SU-DHL-6 (cell line): Measurements from ENCODE around the gene GSG1.

Source experiments
- H2AFZ ChIP-seq: fragments of 200-600 bp; sonication (generic); 2 replicates; pipeline ENCODE4 v1.6.1; 2014; ENCODE audit warnings: low read depth, mild to moderate bottlenecking, moderate library complexity, mixed read lengths, antibody characterized with exemption, low read length; ENCODE audit not compliant: severe bottlenecking
- H3F3A ChIP-seq: fragments of 200-600 bp; shearing (Covaris generic); 2 replicates; pipeline ENCODE4 v1.6.0; 2016; ENCODE audit warnings: antibody characterized with exemption, mild to moderate bottlenecking; ENCODE audit not compliant: insufficient read depth
- H3K27ac ChIP-seq: fragments of 200-600 bp; sonication (generic); 2 replicates; pipeline ENCODE4 v1.5.1; 2016; ENCODE audit warnings: low read depth, mild to moderate bottlenecking, low read length, moderate library complexity, mixed read lengths
- H3K27me3 ChIP-seq: fragments of 200-600 bp; sonication (generic), shearing (Covaris generic); 2 replicates; pipeline ENCODE4 v1.6.0; 2014; ENCODE audit warnings: mild to moderate bottlenecking, low read length
- H3K36me3 ChIP-seq: fragments of 200-600 bp; sonication (generic); 2 replicates; pipeline ENCODE4 v1.6.1; 2014; ENCODE audit warnings: mild to moderate bottlenecking, low read length, mixed read lengths
- H3K4me2 ChIP-seq: fragments of 300-600, 200-600 bp; shearing (Covaris generic), sonication (generic); 2 replicates; pipeline ENCODE4 v1.6.0; 2014; ENCODE audit warnings: low read length, low read depth, mild to moderate bottlenecking; ENCODE audit not compliant: poor library complexity, severe bottlenecking
- H3K4me3 ChIP-seq: fragments of 200-600 bp; sonication (generic); 2 replicates; pipeline ENCODE4 v1.5.1; 2014; ENCODE audit warnings: antibody characterized with exemption, low read length, mild to moderate bottlenecking, mixed read lengths; ENCODE audit not compliant: insufficient read depth, poor library complexity, severe bottlenecking
- H3K79me2 ChIP-seq: fragments of 200-600 bp; sonication (generic); 2 replicates; pipeline ENCODE4 v1.6.1; 2014; ENCODE audit warnings: mild to moderate bottlenecking, low read length, moderate library complexity; ENCODE audit not compliant: insufficient read depth
- H3K9ac ChIP-seq: fragments of 200-600 bp; sonication (generic); 2 replicates; pipeline ENCODE4 v1.7.0; 2014; ENCODE audit warnings: mild to moderate bottlenecking, low read length
- H3K9me2 ChIP-seq: fragments of 200-600 bp; sonication (generic); replicated peaks from 2 replicates; pipeline ENCODE4 v1.6.1; 2014; ENCODE audit warnings: low read length; ENCODE audit not compliant: insufficient read depth
- H3K9me3 ChIP-seq: fragments of 200-600 bp; sonication (generic); 2 replicates; pipeline ENCODE4 v1.6.1; 2014; ENCODE audit warnings: low read length, mixed read lengths; ENCODE audit not compliant: insufficient read depth
- H4K20me1 ChIP-seq: fragments of 200-600 bp; sonication (generic); 2 replicates; pipeline ENCODE4 v1.6.1; 2014; ENCODE audit warnings: low read depth, mild to moderate bottlenecking, antibody characterized with exemption, low read length, moderate library complexity, mixed read lengths
- EZH2phosphoT487 ChIP-seq: fragments of 200-600 bp; sonication (generic), shearing (Covaris generic); conservative IDR thresholded peaks from 2 replicates; pipeline ENCODE4 v1.6.1; 2018; ENCODE audit warnings: mild to moderate bottlenecking, antibody characterized with exemption, low read length, moderate library complexity, mixed read lengths
- TF ChIP-seq, protein P1 (sequence below): fragments of 200-600 bp; sonication (generic); IDR thresholded peaks from one replicate; pipeline ENCODE4 v1.5.1; 2017; ENCODE audit warnings: antibody characterized with exemption, mild to moderate bottlenecking, low read length, moderate library complexity; ENCODE audit not compliant: insufficient read depth, poor library complexity, severe bottlenecking

The GSG1 gene

DNA sequence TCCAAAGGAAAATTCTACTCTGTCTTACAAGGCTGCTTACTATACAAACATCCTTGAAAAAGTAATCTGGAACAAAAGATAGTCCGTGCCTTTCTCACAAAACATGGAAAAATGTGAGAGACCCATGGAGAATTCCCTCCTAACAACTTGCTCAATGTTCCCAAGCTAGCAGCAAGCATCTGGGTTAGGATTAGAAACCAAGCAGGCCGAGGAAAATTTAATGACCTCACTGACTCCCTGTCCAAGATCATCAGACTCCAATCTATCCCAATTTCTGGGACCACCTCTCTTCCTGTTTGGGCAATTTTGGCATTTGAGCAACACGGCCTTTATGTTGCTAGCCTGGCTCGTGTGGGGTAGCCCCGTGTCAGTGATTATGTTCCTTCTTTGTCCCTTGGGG, 18.1 kb upstream of the GSG1 start:
- Histone ChIP-seq H3K36me3 (no peaks in the 10 kb centered on the region), H3F3A (no peaks in the 10 kb centered on the region), H4K20me1 (no peaks in the 10 kb centered on the region), H3K4me2 (no peak overlapping the region), H3K27ac (no peak overlapping the region), H3K9ac (no peak overlapping the region), H3K4me3 (no peak overlapping the region), H3K27me3 (no peaks in the 10 kb centered on the region), H3K9me3 (no peaks in the 10 kb centered on the region), H3K79me2 (no peaks in the 10 kb centered on the region), H3K9me2 (no peaks in the 10 kb centered on the region), H2AFZ (no peak overlapping the region)
- TF ChIP-seq, protein P1, sequence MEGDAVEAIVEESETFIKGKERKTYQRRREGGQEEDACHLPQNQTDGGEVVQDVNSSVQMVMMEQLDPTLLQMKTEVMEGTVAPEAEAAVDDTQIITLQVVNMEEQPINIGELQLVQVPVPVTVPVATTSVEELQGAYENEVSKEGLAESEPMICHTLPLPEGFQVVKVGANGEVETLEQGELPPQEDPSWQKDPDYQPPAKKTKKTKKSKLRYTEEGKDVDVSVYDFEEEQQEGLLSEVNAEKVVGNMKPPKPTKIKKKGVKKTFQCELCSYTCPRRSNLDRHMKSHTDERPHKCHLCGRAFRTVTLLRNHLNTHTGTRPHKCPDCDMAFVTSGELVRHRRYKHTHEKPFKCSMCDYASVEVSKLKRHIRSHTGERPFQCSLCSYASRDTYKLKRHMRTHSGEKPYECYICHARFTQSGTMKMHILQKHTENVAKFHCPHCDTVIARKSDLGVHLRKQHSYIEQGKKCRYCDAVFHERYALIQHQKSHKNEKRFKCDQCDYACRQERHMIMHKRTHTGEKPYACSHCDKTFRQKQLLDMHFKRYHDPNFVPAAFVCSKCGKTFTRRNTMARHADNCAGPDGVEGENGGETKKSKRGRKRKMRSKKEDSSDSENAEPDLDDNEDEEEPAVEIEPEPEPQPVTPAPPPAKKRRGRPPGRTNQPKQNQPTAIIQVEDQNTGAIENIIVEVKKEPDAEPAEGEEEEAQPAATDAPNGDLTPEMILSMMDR, result no peak
- TF ChIP-seq EZH2phosphoT487, result no peak

DNA sequence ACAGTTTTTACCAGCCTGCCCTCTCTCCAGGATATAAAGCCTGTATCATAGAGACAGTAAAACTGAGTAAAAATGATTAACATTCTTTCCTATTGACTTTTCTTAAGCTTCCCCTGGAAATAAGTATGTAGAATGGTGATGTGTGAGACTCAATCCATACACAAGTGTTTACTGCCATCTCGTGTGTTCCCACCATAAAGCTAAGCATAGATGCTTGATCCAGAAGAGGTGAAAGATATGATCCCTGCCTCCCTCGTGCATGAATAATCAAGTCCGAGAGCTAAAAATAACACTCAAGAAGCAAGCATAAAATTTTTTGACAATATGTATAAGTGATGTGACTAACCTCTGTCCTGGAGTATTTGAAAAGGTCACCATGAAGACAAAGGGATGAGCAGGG, 16.9 kb upstream of the GSG1 start:
- H3K79me2 ChIP-seq, result no peaks in the 10 kb centered on the region
- TF ChIP-seq, protein P1, result no peak
- no peak for TF ChIP-seq EZH2phosphoT487
- H3K27me3 ChIP-seq, result no peaks in the 10 kb centered on the region
- no peak overlapping the region for H3K4me3 ChIP-seq
- H3K27ac ChIP-seq, result no peak overlapping the region
- H3F3A ChIP-seq, result no peaks in the 10 kb centered on the region
- H2AFZ ChIP-seq, result no peak overlapping the region
- no peak overlapping the region for H3K9ac ChIP-seq
- H3K36me3 ChIP-seq, result no peaks in the 10 kb centered on the region
- H3K9me3 ChIP-seq, result no peaks in the 10 kb centered on the region
- no peaks in the 10 kb centered on the region for H4K20me1 ChIP-seq
- H3K9me2 ChIP-seq, result no peaks in the 10 kb centered on the region
- no peak overlapping the region for H3K4me2 ChIP-seq

DNA sequence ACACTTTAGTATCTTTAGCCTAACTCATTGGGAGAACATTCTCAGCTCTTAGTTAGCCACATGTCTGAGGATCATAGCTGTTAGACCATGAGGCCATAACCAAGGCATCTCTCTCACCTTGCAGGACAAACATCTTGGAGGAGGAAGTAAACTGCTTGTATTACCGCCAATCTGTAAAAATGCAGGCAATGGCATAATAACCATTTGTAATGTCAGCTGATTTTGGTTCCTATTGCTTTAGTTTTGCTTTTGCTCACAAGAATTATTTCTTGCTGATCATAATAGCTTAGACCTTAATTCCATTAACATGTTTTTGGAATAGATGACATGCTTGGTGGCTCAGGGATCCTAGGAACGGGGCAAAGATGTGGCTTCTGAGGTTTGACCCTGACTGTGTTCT, 16.4 kb upstream of the GSG1 start:
- H3K27ac ChIP-seq, result no peak overlapping the region
- H3K27me3 ChIP-seq, result no peaks in the 10 kb centered on the region
- no peaks in the 10 kb centered on the region for H3K9me3 ChIP-seq
- no peaks in the 10 kb centered on the region for H3K79me2 ChIP-seq
- TF ChIP-seq, protein P1, result no peak
- no peak for TF ChIP-seq EZH2phosphoT487
- H3K9me2 ChIP-seq, result no peaks in the 10 kb centered on the region
- no peak overlapping the region for H2AFZ ChIP-seq
- H3K4me3 ChIP-seq, result no peak overlapping the region
- no peaks in the 10 kb centered on the region for H4K20me1 ChIP-seq
- H3K4me2 ChIP-seq, result no peak overlapping the region
- H3K9ac ChIP-seq, result no peak overlapping the region
- H3F3A ChIP-seq, result no peaks in the 10 kb centered on the region
- H3K36me3 ChIP-seq, result no peaks in the 10 kb centered on the region
